ENCODE measurements around the gene LILRB2. TPM values are rescaled to one million over a fixed set of nuclear protein-coding genes. Genes with fewer than 3 reads are reported as not detected.
"Not testable (repeated sequence)": the region's sequence is repeated elsewhere in the genome, so short reads cannot be mapped to it uniquely, and the experiment has no call there.

Gene LILRB2
- total RNA-seq, 2 experiments from 2014 or later: not detected

- no peak overlapping the region for H3K4me3 Mint-ChIP-seq
- ATAC-seq (no peak), DNase-seq (no peak)
- no peaks in the 10 kb centered on the region for H3K27me3 Mint-ChIP-seq
- no peaks in the 10 kb centered on the region for H3K9me3 Mint-ChIP-seq (ENCODE audit: low read depth)
- intact Hi-C loops (cut with DNase I, micrococcal nuclease): loop anchor here in 1 of 2 experiments (5.0 kb wide), 1 partner anchor 333 kb away; the partner anchor contains the start of gene LILRB1
- CTCF ChIA-PET: no interaction called here
- H3K4me1 Mint-ChIP-seq: peaks cover 13% of the 10 kb centered on the region
- no peak overlapping the region for H3K27ac Mint-ChIP-seq
- POLR2A ChIA-PET: no interaction called here
- no peaks in the 10 kb centered on the region for H3K36me3 Mint-ChIP-seq (ENCODE audit: low read depth)
Measured at GRCh38 chr19:54299515-54299914, 18.6 kb upstream of the LILRB2 start.

GRCh38 chr19:54299126-54299498 lies 18.2 kb upstream of the LILRB2 start:
- ATAC-seq (no peak), DNase-seq (no peak)
- ChIA-PET POLR2A (no interaction called here), CTCF (no interaction called here)
- Mint-ChIP-seq H3K27ac (no peak overlapping the region), H3K36me3 (ENCODE audit: low read depth) (no peaks in the 10 kb centered on the region), H3K9me3 (ENCODE audit: low read depth) (no peaks in the 10 kb centered on the region), H3K4me1 (peaks cover 9% of the 10 kb centered on the region), H3K27me3 (peaks cover 2% of the 10 kb centered on the region), H3K4me3 (no peak overlapping the region)
- intact Hi-C loops (cut with DNase I, micrococcal nuclease): loop anchor here in 1 of 2 experiments (5.0 kb wide), 1 partner anchor 333 kb away; the partner anchor contains the start of gene LILRB1

GRCh38 chr19:54298357-54299125 lies 17.6 kb upstream of the LILRB2 start:
- Mint-ChIP-seq H3K27ac (no peak overlapping the region), H3K4me3 (no peak overlapping the region), H3K36me3 (ENCODE audit: low read depth) (no peaks in the 10 kb centered on the region), H3K4me1 (peaks cover 4% of the 10 kb centered on the region), H3K27me3 (peaks cover 2% of the 10 kb centered on the region), H3K9me3 (ENCODE audit: low read depth) (no peaks in the 10 kb centered on the region)
- DNase-seq (no peak), ATAC-seq (no peak)
- ChIA-PET POLR2A (no interaction called here), CTCF (no interaction called here)
- intact Hi-C loops (cut with DNase I, micrococcal nuclease): loop anchor here in 1 of 2 experiments (5.0 kb wide), 1 partner anchor 334 kb away; the partner anchor contains the start of gene LILRB1

- no peak overlapping the region for H3K27ac Mint-ChIP-seq
- H3K4me3 Mint-ChIP-seq: no peak overlapping the region
- ATAC-seq (no peak), DNase-seq (no peak)
- no peaks in the 10 kb centered on the region for H3K36me3 Mint-ChIP-seq (ENCODE audit: low read depth)
- CTCF ChIA-PET: no interaction called here
- intact Hi-C loops (cut with DNase I, micrococcal nuclease): loop anchor here in 1 of 2 experiments (5.0 kb wide), 1 partner anchor 334 kb away; the partner anchor contains the start of gene LILRB1
- no peaks in the 10 kb centered on the region for H3K9me3 Mint-ChIP-seq (ENCODE audit: low read depth)
- H3K4me1 Mint-ChIP-seq: no peaks in the 10 kb centered on the region
- peaks cover 6% of the 10 kb centered on the region for H3K27me3 Mint-ChIP-seq
- POLR2A ChIA-PET: no interaction called here
Measured at GRCh38 chr19:54297759-54298305, 16.9 kb upstream of the LILRB2 start.

- no peak for DNase-seq
- ATAC-seq: no peak
- Mint-ChIP-seq H3K27me3 (peaks cover 7% of the 10 kb centered on the region), H3K27ac (no peak overlapping the region), H3K4me1 (no peaks in the 10 kb centered on the region), H3K36me3 (ENCODE audit: low read depth) (no peaks in the 10 kb centered on the region), H3K4me3 (no peak overlapping the region), H3K9me3 (ENCODE audit: low read depth) (no peaks in the 10 kb centered on the region)
- ChIA-PET CTCF (no interaction called here), POLR2A (no interaction called here)
- intact Hi-C loops (cut with DNase I, micrococcal nuclease): no loop called here
Measured at GRCh38 chr19:54294539-54294938, 13.6 kb upstream of the LILRB2 start.

- H3K36me3 Mint-ChIP-seq (ENCODE audit: low read depth); ATAC-seq; CTCF ChIA-PET; H3K9me3 Mint-ChIP-seq (ENCODE audit: low read depth); POLR2A ChIA-PET; H3K4me3 Mint-ChIP-seq; DNase-seq; intact Hi-C loops (cut with DNase I, micrococcal nuclease); H3K4me1 Mint-ChIP-seq; H3K27ac Mint-ChIP-seq: not testable (repeated sequence)
- H3K27me3 Mint-ChIP-seq: peaks cover 12% of the 10 kb centered on the region
Measured at GRCh38 chr19:54289160-54289559, 8.2 kb upstream of the LILRB2 start.

- no peak for DNase-seq
- POLR2A ChIA-PET: no interaction called here
- Mint-ChIP-seq H3K27ac (no peak overlapping the region), H3K27me3 (peaks cover 8% of the 10 kb centered on the region), H3K36me3 (ENCODE audit: low read depth) (no peaks in the 10 kb centered on the region), H3K4me3 (no peak overlapping the region), H3K9me3 (ENCODE audit: low read depth) (no peaks in the 10 kb centered on the region), H3K4me1 (no peaks in the 10 kb centered on the region)
- intact Hi-C loops (cut with DNase I, micrococcal nuclease): no loop called here
- ATAC-seq: no peak
- CTCF ChIA-PET: no interaction called here
Measured at GRCh38 chr19:54287456-54287855, 6.5 kb upstream of the LILRB2 start.

GRCh38 chr19:54286283-54286682 lies 5.4 kb upstream of the LILRB2 start:
- intact Hi-C loops (cut with DNase I, micrococcal nuclease); CTCF ChIA-PET; H3K4me3 Mint-ChIP-seq; POLR2A ChIA-PET; H3K9me3 Mint-ChIP-seq (ENCODE audit: low read depth); H3K4me1 Mint-ChIP-seq; H3K36me3 Mint-ChIP-seq (ENCODE audit: low read depth); DNase-seq; ATAC-seq; H3K27ac Mint-ChIP-seq: not testable (repeated sequence)
- peaks cover 16% of the 10 kb centered on the region for H3K27me3 Mint-ChIP-seq

GRCh38 chr19:54285427-54286056 lies 4.6 kb upstream of the LILRB2 start:
- CTCF ChIA-PET, POLR2A ChIA-PET: not testable (repeated sequence)

GRCh38 chr19:54282686-54283470 lies 2.0 kb upstream of the LILRB2 start:
- no peak for ATAC-seq

More at GRCh38 chr19:54285427-54286056, 4.6 kb upstream of the LILRB2 start:
- intact Hi-C loops (cut with DNase I, micrococcal nuclease); H3K27ac Mint-ChIP-seq; H3K4me1 Mint-ChIP-seq; ATAC-seq; H3K36me3 Mint-ChIP-seq (ENCODE audit: low read depth); H3K4me3 Mint-ChIP-seq; DNase-seq; H3K9me3 Mint-ChIP-seq (ENCODE audit: low read depth): not testable (repeated sequence)
- H3K27me3 Mint-ChIP-seq: peaks cover 23% of the 10 kb centered on the region

GRCh38 chr19:54281729-54282075 lies 792 bp upstream of the LILRB2 start:
- H3K9me3 Mint-ChIP-seq (ENCODE audit: low read depth); ATAC-seq; H3K4me3 Mint-ChIP-seq; H3K27ac Mint-ChIP-seq; CTCF ChIA-PET; POLR2A ChIA-PET; DNase-seq; H3K36me3 Mint-ChIP-seq (ENCODE audit: low read depth); H3K4me1 Mint-ChIP-seq: not testable (repeated sequence)
- intact Hi-C loops (cut with DNase I, micrococcal nuclease): loop anchor here in 1 of 2 experiments (5.0 kb wide), 1 partner anchor 351 kb away; the partner anchor contains the start of gene LILRB1
- H3K27me3 Mint-ChIP-seq: peaks cover 37% of the 10 kb centered on the region

More at GRCh38 chr19:54282686-54283470, 2.0 kb upstream of the LILRB2 start:
- CTCF ChIA-PET: interaction anchor here (0.8 kb wide), 1 partner anchor 17 kb away, joined by 3 read pairs; no protein-coding TSS in a partner anchor
- POLR2A ChIA-PET: no interaction called here
- intact Hi-C loops (cut with DNase I, micrococcal nuclease): loop anchor here in 1 of 2 experiments (5.0 kb wide), 1 partner anchor 349 kb away; the partner anchor contains the start of gene LILRB1
- Mint-ChIP-seq H3K4me1 (no peaks in the 10 kb centered on the region), H3K4me3 (no peak overlapping the region), H3K9me3 (ENCODE audit: low read depth) (no peaks in the 10 kb centered on the region), H3K27me3 (peaks cover 37% of the 10 kb centered on the region), H3K27ac (no peak overlapping the region), H3K36me3 (ENCODE audit: low read depth) (no peaks in the 10 kb centered on the region)
- no peak for DNase-seq
